HepG2 (cell line): ENCODE results near the gene WFDC11.

Experiments used
- ETV5 ChIP-seq: IDR thresholded peaks from 2 replicates; pipeline ENCODE4 v1.6.1; 2018; ENCODE audit warnings: missing biosample characterization, missing genetic modification reagents, inconsistent platforms, borderline replicate concordance
- HDAC2 ChIP-seq: sonication (generic); formaldehyde crosslinking; IDR thresholded peaks from 2 replicates; pipeline ENCODE4 v1.4.0; 2020; ENCODE audit warnings: missing genetic modification reagents
- NFE2L1 ChIP-seq: sonication (generic); formaldehyde crosslinking; IDR thresholded peaks from 2 replicates; pipeline ENCODE4 v1.4.0; 2020; ENCODE audit warnings: missing genetic modification reagents, mild to moderate bottlenecking, borderline replicate concordance
- SIN3A ChIP-seq: IDR thresholded peaks from 2 replicates; pipeline ENCODE4 v1.6.1; 2011; ENCODE audit warnings: low read depth, mild to moderate bottlenecking, control low read depth, low read length, borderline replicate concordance
- SOX13 ChIP-seq, 3 experiments: fragments of 450-650 bp in 1 of 3; sonication (generic) in 1 of 3; formaldehyde crosslinking in 1 of 3; IDR thresholded peaks in 2 of 3; conservative IDR thresholded peaks in 1 of 3; 2 replicates each; pipeline versions ENCODE4 v1.5.0 to v1.6.1; 2016 to 2020; ENCODE audit warnings: antibody characterized with exemption in 1 of 3, mild to moderate bottlenecking in 1 of 3, missing compliant biosample characterization in 1 of 3, missing genetic modification reagents in 1 of 3, moderate library complexity in 1 of 3
- TCF7L2 ChIP-seq: IDR thresholded peaks from 2 replicates; pipeline ENCODE4 v1.6.1; 2011; ENCODE audit warnings: mild to moderate bottlenecking, low read depth, low read length, moderate library complexity
- ZFX ChIP-seq: sonication (generic); formaldehyde crosslinking; IDR thresholded peaks from 2 replicates; pipeline ENCODE4 v1.4.0; 2020; ENCODE audit warnings: mild to moderate bottlenecking, low read depth, missing genetic modification reagents, moderate library complexity
- ZNF354B ChIP-seq: sonication (generic); formaldehyde crosslinking; IDR thresholded peaks from 2 replicates; pipeline ENCODE4 v1.8.0; 2022; ENCODE audit warnings: mild to moderate bottlenecking, missing genetic modification reagents
- ZNF780A ChIP-seq: sonication (generic); formaldehyde crosslinking; IDR thresholded peaks from 2 replicates; pipeline ENCODE4 v1.8.0; 2022; ENCODE audit warnings: mild to moderate bottlenecking, missing genetic modification reagents, moderate library complexity
- TF ChIP-seq, protein P1 (sequence below), 2 experiments: IDR thresholded peaks; 2 replicates each; pipeline ENCODE4 v1.6.1; 2011 to 2012; ENCODE audit warnings: low read length in 2 of 2, borderline replicate concordance in 1 of 2, low read depth in 1 of 2, mild to moderate bottlenecking in 1 of 2, moderate library complexity in 1 of 2
- TF ChIP-seq, protein P2 (sequence below): sonication (generic); formaldehyde crosslinking; IDR thresholded peaks from 2 replicates; pipeline ENCODE4 v1.5.0; 2020; ENCODE audit warnings: mild to moderate bottlenecking, missing genetic modification reagents, moderate library complexity
- TF ChIP-seq, protein P3 (sequence below): IDR thresholded peaks from 2 replicates; pipeline ENCODE4 v1.6.1; 2012; ENCODE audit warnings: inconsistent platforms

DNA sequence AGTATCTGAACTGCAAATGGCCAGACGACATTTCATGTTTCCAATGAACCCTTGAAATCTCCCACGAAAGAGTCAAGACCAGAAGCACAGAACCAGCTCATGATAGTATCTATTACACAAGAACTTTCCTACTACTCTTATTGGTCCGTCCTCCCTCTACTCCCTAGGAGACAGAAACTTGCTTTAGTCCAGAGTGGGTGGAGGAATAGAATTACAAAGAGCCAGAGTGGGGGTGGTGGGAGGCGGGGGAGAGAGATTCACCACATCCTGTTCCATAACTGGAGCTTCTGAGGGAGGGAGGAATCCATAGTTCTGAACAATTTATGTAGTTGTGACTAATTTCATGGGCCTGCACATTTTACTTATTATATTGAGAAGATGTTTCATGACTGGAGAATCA lies 59.0 kb downstream of the WFDC11 start:
- TF ChIP-seq TCF7L2, result no peak
- TF ChIP-seq, protein P1, sequence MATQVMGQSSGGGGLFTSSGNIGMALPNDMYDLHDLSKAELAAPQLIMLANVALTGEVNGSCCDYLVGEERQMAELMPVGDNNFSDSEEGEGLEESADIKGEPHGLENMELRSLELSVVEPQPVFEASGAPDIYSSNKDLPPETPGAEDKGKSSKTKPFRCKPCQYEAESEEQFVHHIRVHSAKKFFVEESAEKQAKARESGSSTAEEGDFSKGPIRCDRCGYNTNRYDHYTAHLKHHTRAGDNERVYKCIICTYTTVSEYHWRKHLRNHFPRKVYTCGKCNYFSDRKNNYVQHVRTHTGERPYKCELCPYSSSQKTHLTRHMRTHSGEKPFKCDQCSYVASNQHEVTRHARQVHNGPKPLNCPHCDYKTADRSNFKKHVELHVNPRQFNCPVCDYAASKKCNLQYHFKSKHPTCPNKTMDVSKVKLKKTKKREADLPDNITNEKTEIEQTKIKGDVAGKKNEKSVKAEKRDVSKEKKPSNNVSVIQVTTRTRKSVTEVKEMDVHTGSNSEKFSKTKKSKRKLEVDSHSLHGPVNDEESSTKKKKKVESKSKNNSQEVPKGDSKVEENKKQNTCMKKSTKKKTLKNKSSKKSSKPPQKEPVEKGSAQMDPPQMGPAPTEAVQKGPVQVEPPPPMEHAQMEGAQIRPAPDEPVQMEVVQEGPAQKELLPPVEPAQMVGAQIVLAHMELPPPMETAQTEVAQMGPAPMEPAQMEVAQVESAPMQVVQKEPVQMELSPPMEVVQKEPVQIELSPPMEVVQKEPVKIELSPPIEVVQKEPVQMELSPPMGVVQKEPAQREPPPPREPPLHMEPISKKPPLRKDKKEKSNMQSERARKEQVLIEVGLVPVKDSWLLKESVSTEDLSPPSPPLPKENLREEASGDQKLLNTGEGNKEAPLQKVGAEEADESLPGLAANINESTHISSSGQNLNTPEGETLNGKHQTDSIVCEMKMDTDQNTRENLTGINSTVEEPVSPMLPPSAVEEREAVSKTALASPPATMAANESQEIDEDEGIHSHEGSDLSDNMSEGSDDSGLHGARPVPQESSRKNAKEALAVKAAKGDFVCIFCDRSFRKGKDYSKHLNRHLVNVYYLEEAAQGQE (IDR thresholded peaks at IDR 0.05; ENCODE audit: borderline replicate concordance in 1 of 2, low read depth in 1 of 2, low read length in 2 of 2), result no peak
- no peak for TF ChIP-seq ETV5 (CRISPR knock-in tag)
- TF ChIP-seq, protein P2, sequence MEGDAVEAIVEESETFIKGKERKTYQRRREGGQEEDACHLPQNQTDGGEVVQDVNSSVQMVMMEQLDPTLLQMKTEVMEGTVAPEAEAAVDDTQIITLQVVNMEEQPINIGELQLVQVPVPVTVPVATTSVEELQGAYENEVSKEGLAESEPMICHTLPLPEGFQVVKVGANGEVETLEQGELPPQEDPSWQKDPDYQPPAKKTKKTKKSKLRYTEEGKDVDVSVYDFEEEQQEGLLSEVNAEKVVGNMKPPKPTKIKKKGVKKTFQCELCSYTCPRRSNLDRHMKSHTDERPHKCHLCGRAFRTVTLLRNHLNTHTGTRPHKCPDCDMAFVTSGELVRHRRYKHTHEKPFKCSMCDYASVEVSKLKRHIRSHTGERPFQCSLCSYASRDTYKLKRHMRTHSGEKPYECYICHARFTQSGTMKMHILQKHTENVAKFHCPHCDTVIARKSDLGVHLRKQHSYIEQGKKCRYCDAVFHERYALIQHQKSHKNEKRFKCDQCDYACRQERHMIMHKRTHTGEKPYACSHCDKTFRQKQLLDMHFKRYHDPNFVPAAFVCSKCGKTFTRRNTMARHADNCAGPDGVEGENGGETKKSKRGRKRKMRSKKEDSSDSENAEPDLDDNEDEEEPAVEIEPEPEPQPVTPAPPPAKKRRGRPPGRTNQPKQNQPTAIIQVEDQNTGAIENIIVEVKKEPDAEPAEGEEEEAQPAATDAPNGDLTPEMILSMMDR (CRISPR knock-in tag), result no peak
- no peak for TF ChIP-seq NFE2L1 (CRISPR knock-in tag)
- no peak for TF ChIP-seq ZNF354B
- no peak for TF ChIP-seq ZFX
- TF ChIP-seq, protein P3, sequence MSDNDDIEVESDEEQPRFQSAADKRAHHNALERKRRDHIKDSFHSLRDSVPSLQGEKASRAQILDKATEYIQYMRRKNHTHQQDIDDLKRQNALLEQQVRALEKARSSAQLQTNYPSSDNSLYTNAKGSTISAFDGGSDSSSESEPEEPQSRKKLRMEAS, result no peak
- no peak for TF ChIP-seq HDAC2 (CRISPR knock-in tag)
- TF ChIP-seq SIN3A, result no peak
- TF ChIP-seq ZNF780A (CRISPR knock-in tag), result no peak
- no peak for TF ChIP-seq SOX13 (IDR thresholded peaks at IDR 0.05)
- no peak for TF ChIP-seq SOX13 (CRISPR knock-in tag; conservative IDR thresholded peaks at IDR 0.05 in 1 of 2, IDR thresholded peaks at IDR 0.05 in 1 of 2)
